Cardiac muscle cell (in vitro differentiated cells and primary cell): ENCODE results near the gene NUDCD2. TPM values are rescaled to one million over a fixed set of nuclear protein-coding genes. Genes with fewer than 3 reads are reported as not detected.
"Not testable (repeated sequence)": the region's sequence is repeated elsewhere in the genome, so short reads cannot be mapped to it uniquely, and the experiment has no call there.

Source experiments
- DNase-seq, 2 donors: peaks; one replicate each; pipeline versions ENCODE4 v3.0.0 to v3.0.0-alpha.2; 2010 to 2017; ENCODE audit warnings: low read depth in 1 of 2, low spot score in 1 of 2
- H3K27ac ChIP-seq: fragments of 200-600 bp; sonication (generic); 2 replicates; pipeline ENCODE4 v1.5.1; 2016
- H3K27me3 ChIP-seq: fragments of 200-600 bp; sonication (generic); 2 replicates; pipeline ENCODE4 v1.6.0; 2016; ENCODE audit warnings: control low read depth
- H3K36me3 ChIP-seq: fragments of 200-600 bp; sonication (generic); 2 replicates; pipeline ENCODE4 v1.5.1; 2016; ENCODE audit warnings: control low read depth
- H3K4me1 ChIP-seq: fragments of 200-600 bp; sonication (generic); 2 replicates; pipeline ENCODE4 v1.8.1; 2017; ENCODE audit warnings: low read depth, mild to moderate bottlenecking, mixed run types
- H3K4me3 ChIP-seq: fragments of 200-600 bp; sonication (generic); 2 replicates; pipeline ENCODE4 v1.5.1; 2016; ENCODE audit warnings: mild to moderate bottlenecking
- H3K9me3 ChIP-seq: fragments of 200-600 bp; sonication (generic); 2 replicates; pipeline ENCODE4 v1.5.1; 2017; ENCODE audit warnings: low read depth, mild to moderate bottlenecking, control low read depth
- CTCF ChIP-seq: IDR thresholded peaks from 2 replicates; pipeline ENCODE4 v1.5.1; 2012; ENCODE audit warnings: low read depth, mild to moderate bottlenecking, low read length
- polyA plus RNA-seq: library from polyadenylated mRNA; unstranded; fragments of >200 nt; fragmentation: Nextera tagmentation; extraction: Ambion mirVana; gene quantifications from 2 replicates; pipeline ENCODE4 v1.2.1, GENCODE V29; 2016
- total RNA-seq: library from RNA; depleted of rRNA; stranded (reverse); fragments of >200 nt; gene quantifications from 2 replicates; pipeline ENCODE4 v1.2.3, GENCODE V29; 2016

The NUDCD2 gene
- total and polyA plus RNA-seq, 2 experiments from 2014 or later: 16.5 to 78.6 TPM

GRCh38 chr5:163456029-163456589, 3.8 kb downstream of the NUDCD2 start:
- DNase-seq: no peak
- no peak for TF ChIP-seq CTCF
- no peaks in the 10 kb centered on the region for H3K9me3 ChIP-seq
- H3K27ac ChIP-seq: no peak overlapping the region
- no peaks in the 10 kb centered on the region for H3K27me3 ChIP-seq
- peaks cover 19% of the 10 kb centered on the region for H3K36me3 ChIP-seq
- H3K4me3 ChIP-seq: no peak overlapping the region
- peaks cover 11% of the 10 kb centered on the region for H3K4me1 ChIP-seq

- Histone ChIP-seq H3K4me1 (peaks cover 11% of the 10 kb centered on the region), H3K36me3 (peaks cover 22% of the 10 kb centered on the region)
- H3K4me3 ChIP-seq, H3K27me3 ChIP-seq, H3K27ac ChIP-seq, DNase-seq, H3K9me3 ChIP-seq: not testable (repeated sequence)
Measured at GRCh38 chr5:163455406-163455805, 4.5 kb downstream of the NUDCD2 start.

DNA sequence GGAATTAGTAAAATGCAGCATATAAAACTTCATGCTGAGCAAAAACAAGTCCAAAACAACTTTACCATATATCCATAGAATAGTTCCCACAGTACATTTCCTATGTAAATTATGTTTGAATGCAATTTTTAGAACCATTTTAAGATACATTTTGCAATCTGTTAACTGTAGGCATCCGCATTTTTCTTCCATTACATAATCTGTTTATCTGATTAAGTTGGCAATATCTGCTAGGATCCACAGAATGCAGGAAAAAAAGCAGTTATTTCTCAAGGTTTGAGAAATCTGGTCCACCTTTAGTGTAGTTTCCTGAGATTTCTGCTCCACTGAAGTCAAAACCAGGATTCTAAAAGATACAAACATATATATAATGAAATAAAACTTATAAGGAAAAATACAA, 6.2 kb downstream of the NUDCD2 start:
- TF ChIP-seq CTCF: no peak
- H3K27me3 ChIP-seq: no peaks in the 10 kb centered on the region
- peak in 1 of 2 donors; percentile 29 for DNase-seq
- H3K4me1 ChIP-seq: peaks cover 10% of the 10 kb centered on the region
- H3K9me3 ChIP-seq: no peaks in the 10 kb centered on the region
- H3K4me3 ChIP-seq: no peak overlapping the region
- peaks cover 30% of the 10 kb centered on the region for H3K36me3 ChIP-seq
- no peak overlapping the region for H3K27ac ChIP-seq

DNA sequence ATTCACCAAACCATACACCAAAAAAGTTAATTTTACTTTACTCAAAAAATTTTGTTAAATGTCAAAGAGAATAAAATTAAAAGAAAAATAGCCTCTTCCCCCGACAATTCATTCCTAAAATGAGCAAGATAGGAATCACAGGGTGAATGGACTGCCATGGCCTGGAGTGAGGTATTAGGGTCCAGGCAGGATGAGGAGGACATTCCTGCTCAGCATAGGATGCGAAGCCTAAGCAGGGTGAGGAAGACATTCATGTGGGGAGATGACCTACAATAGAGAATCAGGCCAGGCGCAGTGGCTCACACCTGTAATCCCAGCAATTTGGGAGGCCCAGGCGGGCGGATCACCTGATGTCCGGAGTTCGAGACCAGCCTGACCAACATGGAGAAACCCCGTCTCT, 8.4 kb downstream of the NUDCD2 start:
- Histone ChIP-seq H3K27ac (no peak overlapping the region), H3K27me3 (no peaks in the 10 kb centered on the region), H3K4me1 (no peaks in the 10 kb centered on the region), H3K36me3 (peaks cover 47% of the 10 kb centered on the region), H3K9me3 (no peaks in the 10 kb centered on the region), H3K4me3 (no peak overlapping the region)
- no peak for TF ChIP-seq CTCF
- DNase-seq: no peak

- DNase-seq: no peak
- Histone ChIP-seq H3K27ac (no peak overlapping the region), H3K4me1 (no peaks in the 10 kb centered on the region), H3K27me3 (no peaks in the 10 kb centered on the region), H3K36me3 (peaks cover 68% of the 10 kb centered on the region), H3K9me3 (no peaks in the 10 kb centered on the region), H3K4me3 (no peak overlapping the region)
- TF ChIP-seq CTCF: no peak
Measured at GRCh38 chr5:163448491-163448890, 11.4 kb downstream of the NUDCD2 start.

DNA sequence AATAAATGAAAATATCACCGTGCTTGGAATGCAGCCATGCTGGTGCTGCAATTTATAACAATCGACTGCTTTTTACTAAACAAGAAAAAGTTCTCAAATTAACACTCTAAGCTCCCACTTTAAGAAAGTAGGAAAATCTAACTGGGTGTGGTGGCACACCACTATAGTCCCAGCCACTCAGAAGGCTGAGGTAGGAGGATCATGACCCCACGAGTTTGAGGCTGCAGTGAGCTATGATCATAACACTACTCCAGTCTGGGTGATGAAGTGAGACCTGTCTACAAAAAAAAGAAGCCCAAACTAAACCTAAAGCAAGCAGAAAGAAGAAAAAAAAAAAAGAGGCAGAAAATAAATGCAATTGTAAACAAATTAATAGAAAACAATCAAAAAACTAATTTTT, 12.0 kb downstream of the NUDCD2 start:
- Histone ChIP-seq H3K27me3 (no peaks in the 10 kb centered on the region), H3K27ac (no peak overlapping the region), H3K36me3 (peaks cover 65% of the 10 kb centered on the region), H3K4me3 (no peak overlapping the region), H3K9me3 (no peaks in the 10 kb centered on the region), H3K4me1 (no peaks in the 10 kb centered on the region)
- TF ChIP-seq CTCF: no peak
- DNase-seq: no peak
